GM12878 (cell line): ENCODE measurements around the gene LRRC8D. TPM values are rescaled to one million over a fixed set of nuclear protein-coding genes. Genes with fewer than 3 reads are reported as not detected.

Source experiments
- ATAC-seq: fragments of 200-7000 bp; cut with Tn5 transposase; 3 replicates; pipeline ENCODE4 v1.9.1; 2020; ENCODE audit warnings: mild to moderate bottlenecking, moderate library complexity
- BruUV-seq: library from RNA; stranded (reverse); fragments of 400-500 nt; replicated peaks from 2 replicates; lab custom pipeline; 2021; lab: Mats Ljungman, UMichigan
- CTCF ChIA-PET: fragments of 300-600 bp; sonication (Branson Sonifier 250); formaldehyde crosslinking; extraction: SDS; loops from one replicate; lab custom pipeline; 2021; ENCODE audit warnings: inconsistent platforms; lab: Yijun Ruan, JAX
- POLR2A ChIA-PET: fragments of 350-600 bp; formaldehyde crosslinking; extraction: SDS; loops from one replicate; lab custom pipeline; 2021; ENCODE audit warnings: inconsistent platforms; lab: Charles Lee
- RAD21 ChIA-PET: fragments of 300-600 bp; sonication (Branson Sonifier 250); formaldehyde crosslinking; loops from one replicate; lab custom pipeline; 2023; ENCODE audit warnings: antibody characterized with exemption; ENCODE audit not compliant: unreplicated experiment; lab: Charles Lee
- SMC1A ChIA-PET: fragments of 300-600 bp; sonication (Branson Sonifier 250); formaldehyde crosslinking; loops from one replicate; lab custom pipeline; 2023; ENCODE audit not compliant: unreplicated experiment, uncharacterized antibody; lab: Charles Lee
- DNase-seq: peaks from one replicate; pipeline ENCODE4 v3.0.0-alpha.2; 2011; ENCODE audit warnings: low read depth, low spot score
- FAIRE-seq: peaks from 3 replicates; lab custom pipeline; 2011; peaks lifted over from hg19 to GRCh38; lab: Jason Lieb, UNC
- H2AFZ ChIP-seq: 2 replicates; pipeline ENCODE4 v1.6.0; 2011; ENCODE audit warnings: low read depth, low read length, control low read depth; ENCODE audit not compliant: control insufficient read depth
- H3K27ac ChIP-seq: 2 replicates; pipeline ENCODE4 v1.5.1; 2011; ENCODE audit warnings: control low read depth; ENCODE audit not compliant: control insufficient read depth, insufficient read depth
- H3K27me3 ChIP-seq, 2 experiments: replicated peaks in 1 of 2; 2 replicates each; pipeline versions ENCODE4 v1.6.0 to v1.6.1; 2011; ENCODE audit warnings: low read length in 1 of 2; ENCODE audit not compliant: control insufficient read depth in 2 of 2, insufficient read depth in 2 of 2
- H3K36me3 ChIP-seq, 2 experiments: 2 replicates each; pipeline ENCODE4 v1.5.1; 2011; ENCODE audit warnings: low read length in 1 of 2; ENCODE audit not compliant: control insufficient read depth in 2 of 2, insufficient read depth in 2 of 2
- H3K4me1 ChIP-seq: 2 replicates; pipeline ENCODE4 v1.6.1; 2011; ENCODE audit warnings: mild to moderate bottlenecking, low read length, moderate library complexity, mixed read lengths; ENCODE audit not compliant: control insufficient read depth, insufficient read depth
- H3K4me2 ChIP-seq: 2 replicates; pipeline ENCODE4 v1.6.0; 2011; ENCODE audit warnings: control low read depth; ENCODE audit not compliant: control insufficient read depth, insufficient read depth
- H3K4me3 ChIP-seq: fragments of 200-600 bp; sonication (generic); 2 replicates; pipeline ENCODE4 v1.5.1; 2016
- H3K79me2 ChIP-seq: 2 replicates; pipeline ENCODE4 v1.6.0; 2011; ENCODE audit warnings: low read length; ENCODE audit not compliant: control insufficient read depth, insufficient read depth
- H3K9ac ChIP-seq: 2 replicates; pipeline ENCODE4 v1.8.0; 2011; ENCODE audit warnings: low read length, control low read depth, mixed read lengths; ENCODE audit not compliant: control insufficient read depth, insufficient read depth
- H3K9me3 ChIP-seq: replicated peaks from 3 replicates; pipeline ENCODE4 v1.5.1; 2011; ENCODE audit warnings: mild to moderate bottlenecking, low read length; ENCODE audit not compliant: control insufficient read depth, insufficient read depth
- H4K20me1 ChIP-seq: 2 replicates; pipeline ENCODE4 v1.6.0; 2011; ENCODE audit not compliant: control insufficient read depth, insufficient read depth
- BRCA1 ChIP-seq: IDR thresholded peaks from 2 replicates; pipeline ENCODE4 v1.6.1; 2011; ENCODE audit warnings: low read depth, low read length, improper control_type of control experiment
- MAX ChIP-seq: IDR thresholded peaks from 2 replicates; pipeline ENCODE4 v1.6.1; 2012; ENCODE audit warnings: low read depth, low read length, improper control_type of control experiment
- NR2C2 ChIP-seq: IDR thresholded peaks from 2 replicates; pipeline ENCODE4 v1.6.1; 2011; ENCODE audit warnings: borderline replicate concordance, low read depth; ENCODE audit not compliant: control insufficient read depth, insufficient read length
- SRF ChIP-seq, 2 experiments: IDR thresholded peaks; 2 replicates each; pipeline ENCODE4 v1.6.1; 2011; ENCODE audit warnings: low read depth in 2 of 2, low read length in 2 of 2, mild to moderate bottlenecking in 1 of 2, moderate library complexity in 1 of 2
- ZNF24 ChIP-seq: fragments of 450-650 bp; IDR thresholded peaks from 2 replicates; pipeline ENCODE4 v1.6.1; 2017; ENCODE audit warnings: antibody characterized with exemption, mild to moderate bottlenecking
- WGBS: methylation state at CpG from one replicate; pipeline ENCODE4 v1.1.6; 2016; ENCODE audit warnings: low lambda C conversion rate; ENCODE audit not compliant: insufficient replicate concordance, insufficient coverage; ENCODE audit errors: missing lambda C conversion rate; 5-methylcytosine and 5-hydroxymethylcytosine counted together
- in situ Hi-C: fragments of 300-500 bp; cut with MboI; formaldehyde crosslinking; loops from 9 replicates; pipeline ENCODE4 v1.14.3; 2018; ENCODE audit warnings: mixed read lengths
- intact Hi-C: fragments of 100-400 bp; cut with micrococcal nuclease; formaldehyde crosslinking; loops from one replicate; pipeline ENCODE4 v1.14.2; 2022; ENCODE audit not compliant: unreplicated experiment
- polyA plus RNA-seq, 11 experiments: library from polyadenylated mRNA; depleted of rRNA in 4 of 11; unstranded in 6 of 11; stranded (reverse) in 5 of 11; fragments of >200 nt; fragmentation: Nextera tagmentation in 4 of 11; fragmentation: Illumina TruSeq in 1 of 11; extraction: Ambion mirVana in 4 of 11; extraction: Trizol in 1 of 11; gene quantifications; 1 replicate in 1 of 11; 2 replicates in 10 of 11; pipeline versions ENCODE4 v1.2.1 to v1.2.3, GENCODE V29; 2011 to 2016; ENCODE audit warnings: inconsistent platforms in 2 of 11, missing spikeins in 2 of 11, low read depth in 1 of 11
- total RNA-seq, 4 experiments: library from RNA; depleted of rRNA in 3 of 4; stranded (reverse); fragments of >200 nt in 3 of 4; fragmentation: Illumina TruSeq in 1 of 4; extraction: Trizol in 1 of 4; gene quantifications; 2 replicates each; pipeline versions ENCODE4 v1.2.1 to v1.2.3, GENCODE V29; 2013 to 2021

Gene LRRC8D
- total and polyA plus RNA-seq, 10 of the 15 experiments (the other 5 are each of a cell fraction or from before 2014, with no cell fraction given) = 5.6 to 44.1 (median 26.8) TPM

DNA sequence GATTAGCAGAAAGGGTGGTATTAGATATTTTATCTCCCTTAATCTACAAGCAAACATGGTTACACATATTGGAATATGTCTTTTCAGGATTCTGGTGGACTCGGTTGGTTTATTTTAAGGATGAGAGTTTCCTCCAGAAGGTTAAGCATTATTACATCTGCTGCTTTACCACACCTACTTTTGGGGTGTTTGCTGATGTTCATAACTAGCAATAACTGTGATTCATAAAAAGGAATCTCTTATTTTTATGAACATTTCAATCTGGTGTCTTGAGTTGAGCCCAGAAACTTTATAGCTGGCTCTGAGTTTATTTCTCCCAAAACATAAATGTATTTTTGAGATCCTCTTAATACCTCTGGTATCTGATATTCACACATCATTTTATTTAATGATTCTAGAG, 82.7 kb downstream of the LRRC8D start:
- no peak for DNase-seq
- POLR2A ChIA-PET = no interaction called here
- no peak for TF ChIP-seq MAX
- TF ChIP-seq ZNF24 = no peak
- TF ChIP-seq NR2C2 = no peak
- TF ChIP-seq SRF (IDR thresholded peaks at IDR 0.05; ENCODE audit: low read depth in 2 of 2, low read length in 2 of 2) = no peak
- no peak for TF ChIP-seq BRCA1
- in situ Hi-C loops (no loop called here), intact Hi-C loops (no loop called here)
- FAIRE-seq = no peak
- Histone ChIP-seq H2AFZ (no peak overlapping the region), H3K4me1 (peaks cover 29% of the 10 kb centered on the region), H3K27ac (peak overlapping the region; percentile 20; the same call in 1 of the 2 replicates), H3K27me3 (no peaks in the 10 kb centered on the region), H3K4me3 (no peak overlapping the region), H3K9ac (no peak overlapping the region), H3K9me3 (no peaks in the 10 kb centered on the region), H4K20me1 (no peaks in the 10 kb centered on the region), H3K79me2 (peaks cover 2% of the 10 kb centered on the region; the same call in 1 of the 2 replicates), H3K36me3 (peaks cover 0 to 1% of the 10 kb centered on the region in 2 experiments; a peak in 2 of 4 replicates), H3K4me2 (no peak overlapping the region)
- RAD21 ChIA-PET = no interaction called here
- CTCF ChIA-PET = interaction anchor here (1.4 kb wide), 2 partner anchors 8 to 83 kb away, joined by 3 to 4 read pairs; no protein-coding TSS in a partner anchor
- 91% methylated on average over 1 of the region's 1 CpG for WGBS
- no peak for ATAC-seq
- no TSS peak for BruUV-seq
- SMC1A ChIA-PET = interaction anchor here (0.7 to 1.7 kb wide), 3 partner anchors 11 to 94 kb away, joined by 3 to 4 read pairs (median 3); no protein-coding TSS in a partner anchor
